HepG2 (cell line): Measurements from ENCODE around the gene HMGN4. TPM values are rescaled to one million over a fixed set of nuclear protein-coding genes. Genes with fewer than 3 reads are reported as not detected.

ENCODE experiments used
- AHDC1 ChIP-seq: sonication (generic); formaldehyde crosslinking; IDR thresholded peaks from 2 replicates; pipeline ENCODE4 v1.5.1; 2020; ENCODE audit warnings: mild to moderate bottlenecking, missing genetic modification reagents, borderline replicate concordance
- ATM ChIP-seq: fragments of 450-650 bp; IDR thresholded peaks from 2 replicates; pipeline ENCODE4 v1.7.1; 2017; ENCODE audit warnings: mild to moderate bottlenecking, borderline replicate concordance
- CENPT ChIP-seq: sonication (generic); formaldehyde crosslinking; IDR thresholded peaks from 2 replicates; pipeline ENCODE4 v1.8.0; 2022; ENCODE audit warnings: low read depth, mild to moderate bottlenecking, moderate library complexity, missing genetic modification reagents
- DMTF1 ChIP-seq: sonication (generic); formaldehyde crosslinking; IDR thresholded peaks from 2 replicates; pipeline ENCODE4 v1.4.0; 2020; ENCODE audit warnings: mild to moderate bottlenecking, missing genetic modification reagents
- FLYWCH1 ChIP-seq: sonication (generic); formaldehyde crosslinking; IDR thresholded peaks from 2 replicates; pipeline ENCODE4 v1.8.1; 2023; ENCODE audit warnings: mild to moderate bottlenecking, missing genetic modification reagents
- FOXK2 ChIP-seq: fragments of 450-650 bp; IDR thresholded peaks from 2 replicates; pipeline ENCODE4 v1.6.1; 2016
- KMT2B ChIP-seq: IDR thresholded peaks from 2 replicates; pipeline ENCODE4 v1.6.1; 2016; ENCODE audit warnings: missing genetic modification reagents, missing compliant biosample characterization
- MAFF ChIP-seq: IDR thresholded peaks from 2 replicates; pipeline ENCODE4 v1.6.1; 2011; ENCODE audit warnings: low read depth, low read length, improper control_type of control experiment
- MTA1 ChIP-seq: sonication (generic); formaldehyde crosslinking; IDR thresholded peaks from 2 replicates; pipeline ENCODE4 v1.4.0; 2020; ENCODE audit warnings: missing genetic modification reagents, mild to moderate bottlenecking, borderline replicate concordance
- MXI1 ChIP-seq: IDR thresholded peaks from 3 replicates; pipeline ENCODE4 v1.6.1; 2012; ENCODE audit warnings: low read depth, low read length, inconsistent platforms, borderline replicate concordance
- PHF5A ChIP-seq: IDR thresholded peaks from one replicate; pipeline ENCODE4 v1.6.1; 2018; ENCODE audit warnings: low read depth, missing genetic modification reagents; ENCODE audit not compliant: unreplicated experiment
- PITX1 ChIP-seq: sonication (generic); formaldehyde crosslinking; IDR thresholded peaks from 2 replicates; pipeline ENCODE4 v1.5.1; 2020; ENCODE audit warnings: mild to moderate bottlenecking, missing genetic modification reagents
- POGZ ChIP-seq: sonication (generic); formaldehyde crosslinking; IDR thresholded peaks from 2 replicates; pipeline ENCODE4 v1.4.0; 2020; ENCODE audit warnings: mild to moderate bottlenecking, missing genetic modification reagents
- ZMYM3 ChIP-seq: sonication (generic); formaldehyde crosslinking; IDR thresholded peaks from 2 replicates; pipeline ENCODE4 v1.5.1; 2020; ENCODE audit warnings: mild to moderate bottlenecking, missing genetic modification reagents
- ZNF180 ChIP-seq: sonication (generic); formaldehyde crosslinking; IDR thresholded peaks from 2 replicates; pipeline ENCODE4 v1.4.0; 2020; ENCODE audit warnings: low read depth, missing genetic modification reagents, borderline replicate concordance
- ZNF709 ChIP-seq: sonication (generic); formaldehyde crosslinking; IDR thresholded peaks from 2 replicates; pipeline ENCODE4 v1.5.0; 2020; ENCODE audit warnings: mild to moderate bottlenecking, missing genetic modification reagents
- ZNF737 ChIP-seq: sonication (generic); formaldehyde crosslinking; IDR thresholded peaks from 2 replicates; pipeline ENCODE4 v1.5.0; 2020; ENCODE audit warnings: missing genetic modification reagents, mild to moderate bottlenecking, borderline replicate concordance
- ZNF740 ChIP-seq: sonication (generic); formaldehyde crosslinking; IDR thresholded peaks from 2 replicates; pipeline ENCODE4 v1.4.0; 2020; ENCODE audit warnings: missing genetic modification reagents
- ZSCAN12 ChIP-seq: sonication (generic); formaldehyde crosslinking; IDR thresholded peaks from 2 replicates; pipeline ENCODE4 v1.9.0; 2021; ENCODE audit warnings: mild to moderate bottlenecking, missing genetic modification reagents
- ZSCAN25 ChIP-seq: sonication (generic); formaldehyde crosslinking; IDR thresholded peaks from 2 replicates; pipeline ENCODE4 v1.8.0; 2022; ENCODE audit warnings: mild to moderate bottlenecking, missing genetic modification reagents
- polyA plus RNA-seq, 8 experiments: library from polyadenylated mRNA; depleted of rRNA in 3 of 8; stranded (reverse) in 7 of 8; unstranded in 1 of 8; fragments of >200 nt; fragmentation: Illumina TruSeq in 4 of 8; extraction: Trizol in 4 of 8; gene quantifications; 2 replicates each; pipeline versions ENCODE4 v1.2.1 to v1.2.3, GENCODE V29; 2011 to 2016; ENCODE audit warnings: low read depth in 4 of 8, missing spikeins in 1 of 8, mixed read lengths in 1 of 8; ENCODE audit not compliant: insufficient read depth in 1 of 8
- total RNA-seq, 5 experiments: library from RNA; depleted of rRNA; stranded (reverse); fragments of >200 nt; fragmentation: Illumina TruSeq; extraction: Trizol; gene quantifications; 2 replicates each; pipeline ENCODE4 v1.2.3, GENCODE V29; 2016; ENCODE audit warnings: low read depth in 1 of 5
- TF ChIP-seq, protein P1 (sequence below): sonication (generic); formaldehyde crosslinking; conservative IDR thresholded peaks from 2 replicates; pipeline ENCODE4 v1.8.0; 2022; ENCODE audit warnings: missing genetic modification reagents

The HMGN4 gene
- total and polyA plus RNA-seq, 2 of the 13 experiments (the other 11 are each of a cell fraction or from before 2014, with no cell fraction given): 39.9 to 52.1 TPM

GRCh38 chr6:26520850-26521599 is 17.1 kb upstream of the HMGN4 start (continued):
- TF ChIP-seq, protein P1, sequence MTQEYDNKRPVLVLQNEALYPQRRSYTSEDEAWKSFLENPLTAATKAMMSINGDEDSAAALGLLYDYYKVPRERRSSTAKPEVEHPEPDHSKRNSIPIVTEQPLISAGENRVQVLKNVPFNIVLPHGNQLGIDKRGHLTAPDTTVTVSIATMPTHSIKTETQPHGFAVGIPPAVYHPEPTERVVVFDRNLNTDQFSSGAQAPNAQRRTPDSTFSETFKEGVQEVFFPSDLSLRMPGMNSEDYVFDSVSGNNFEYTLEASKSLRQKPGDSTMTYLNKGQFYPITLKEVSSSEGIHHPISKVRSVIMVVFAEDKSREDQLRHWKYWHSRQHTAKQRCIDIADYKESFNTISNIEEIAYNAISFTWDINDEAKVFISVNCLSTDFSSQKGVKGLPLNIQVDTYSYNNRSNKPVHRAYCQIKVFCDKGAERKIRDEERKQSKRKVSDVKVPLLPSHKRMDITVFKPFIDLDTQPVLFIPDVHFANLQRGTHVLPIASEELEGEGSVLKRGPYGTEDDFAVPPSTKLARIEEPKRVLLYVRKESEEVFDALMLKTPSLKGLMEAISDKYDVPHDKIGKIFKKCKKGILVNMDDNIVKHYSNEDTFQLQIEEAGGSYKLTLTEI (CRISPR knock-in tag): no peak
- TF ChIP-seq CENPT (no peak), ZNF737 (CRISPR knock-in tag) (no peak), ZSCAN12 (CRISPR knock-in tag) (no peak), FLYWCH1 (no peak), MXI1 (no peak; the same call in 2 of the 3 replicates), MAFF (no peak), ZNF709 (no peak), AHDC1 (CRISPR knock-in tag) (no peak), POGZ (no peak), ZNF180 (peak; percentile 51; the same call in 1 of the 2 replicates), DMTF1 (no peak), ZMYM3 (CRISPR knock-in tag) (peak; percentile 65; the same call in 1 of the 2 replicates), ZNF740 (CRISPR knock-in tag) (peak; percentile 90), FOXK2 (no peak), PHF5A (CRISPR knock-in tag) (no peak), KMT2B (CRISPR knock-in tag) (peak; percentile 65; the same call in 1 of the 2 replicates), ZSCAN25 (CRISPR knock-in tag) (peak; percentile 89), MTA1 (CRISPR knock-in tag) (no peak), ATM (no peak), PITX1 (CRISPR knock-in tag) (peak; percentile 23; the same call in 1 of the 2 replicates)
